ENCODE results near the gene MECR.
"Not testable (repeated sequence)": the region's sequence is repeated elsewhere in the genome, so short reads cannot be mapped to it uniquely, and the experiment has no call there.

The MECR gene

GRCh38 chr1:29230204-29230552 lies 556 bp downstream of the MECR start:
- no peak for DNase-seq (ENCODE audit: low read depth in 2 of 2)
- H3K4me3 ChIP-seq (replicated peaks in 1 of 2; ENCODE audit: low read depth in 2 of 2, low read length in 2 of 2): peak overlapping the region; percentile 75 to 78
- TF ChIP-seq, protein P1, sequence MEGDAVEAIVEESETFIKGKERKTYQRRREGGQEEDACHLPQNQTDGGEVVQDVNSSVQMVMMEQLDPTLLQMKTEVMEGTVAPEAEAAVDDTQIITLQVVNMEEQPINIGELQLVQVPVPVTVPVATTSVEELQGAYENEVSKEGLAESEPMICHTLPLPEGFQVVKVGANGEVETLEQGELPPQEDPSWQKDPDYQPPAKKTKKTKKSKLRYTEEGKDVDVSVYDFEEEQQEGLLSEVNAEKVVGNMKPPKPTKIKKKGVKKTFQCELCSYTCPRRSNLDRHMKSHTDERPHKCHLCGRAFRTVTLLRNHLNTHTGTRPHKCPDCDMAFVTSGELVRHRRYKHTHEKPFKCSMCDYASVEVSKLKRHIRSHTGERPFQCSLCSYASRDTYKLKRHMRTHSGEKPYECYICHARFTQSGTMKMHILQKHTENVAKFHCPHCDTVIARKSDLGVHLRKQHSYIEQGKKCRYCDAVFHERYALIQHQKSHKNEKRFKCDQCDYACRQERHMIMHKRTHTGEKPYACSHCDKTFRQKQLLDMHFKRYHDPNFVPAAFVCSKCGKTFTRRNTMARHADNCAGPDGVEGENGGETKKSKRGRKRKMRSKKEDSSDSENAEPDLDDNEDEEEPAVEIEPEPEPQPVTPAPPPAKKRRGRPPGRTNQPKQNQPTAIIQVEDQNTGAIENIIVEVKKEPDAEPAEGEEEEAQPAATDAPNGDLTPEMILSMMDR (IDR thresholded peaks at IDR 0.05; ENCODE audit: low read depth, low read length): no peak

DNA sequence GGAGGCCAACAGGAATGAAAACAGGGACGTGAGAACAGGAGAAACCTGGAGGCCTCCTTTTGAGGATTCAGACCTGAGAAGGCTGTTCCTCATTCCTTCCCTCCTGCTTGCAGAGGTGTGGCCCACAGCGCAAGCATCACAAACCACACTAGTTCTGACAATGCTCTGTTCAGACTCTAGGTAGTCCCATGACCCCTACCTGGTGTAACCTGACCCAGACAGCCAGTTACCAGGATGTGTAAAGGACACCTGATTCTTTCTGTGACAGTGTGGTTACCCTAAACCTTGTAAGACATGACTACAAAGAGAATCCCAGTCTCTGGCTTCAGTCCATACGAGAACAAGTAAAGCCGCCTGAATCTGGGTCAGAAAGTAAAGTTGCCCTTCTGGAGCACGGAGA lies 3.2 kb downstream of the MECR start:
- no peak for DNase-seq (ENCODE audit: low read depth in 2 of 2)
- no peak overlapping the region for H3K4me3 ChIP-seq (replicated peaks in 1 of 2; ENCODE audit: low read depth in 2 of 2, low read length in 2 of 2)
- TF ChIP-seq, protein P1 (IDR thresholded peaks at IDR 0.05; ENCODE audit: low read depth, low read length): no peak

DNA sequence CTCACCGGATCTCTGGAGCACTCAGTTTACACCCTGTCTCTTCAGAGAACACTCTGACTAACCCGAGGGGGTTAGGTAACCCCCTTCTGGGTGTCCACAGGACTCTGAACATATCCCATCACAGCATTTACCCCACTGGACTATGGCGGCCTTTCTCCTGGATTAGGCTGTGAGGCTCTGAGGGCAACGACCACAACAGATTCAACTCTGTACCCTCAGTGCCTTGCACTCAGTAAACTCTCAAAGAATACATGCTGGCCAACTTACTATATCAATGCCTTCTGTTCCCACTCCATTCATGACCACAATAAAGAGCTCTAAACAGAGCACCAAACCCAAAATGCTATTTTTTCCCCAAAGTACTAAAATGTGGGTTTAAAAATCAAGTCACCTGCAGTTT lies 5.4 kb downstream of the MECR start:
- H3K4me3 ChIP-seq (replicated peaks in 1 of 2; ENCODE audit: low read depth in 2 of 2, low read length in 2 of 2): no peak overlapping the region
- DNase-seq (ENCODE audit: low read depth in 2 of 2): no peak
- TF ChIP-seq, protein P1 (IDR thresholded peaks at IDR 0.05; ENCODE audit: low read depth, low read length): no peak

DNA sequence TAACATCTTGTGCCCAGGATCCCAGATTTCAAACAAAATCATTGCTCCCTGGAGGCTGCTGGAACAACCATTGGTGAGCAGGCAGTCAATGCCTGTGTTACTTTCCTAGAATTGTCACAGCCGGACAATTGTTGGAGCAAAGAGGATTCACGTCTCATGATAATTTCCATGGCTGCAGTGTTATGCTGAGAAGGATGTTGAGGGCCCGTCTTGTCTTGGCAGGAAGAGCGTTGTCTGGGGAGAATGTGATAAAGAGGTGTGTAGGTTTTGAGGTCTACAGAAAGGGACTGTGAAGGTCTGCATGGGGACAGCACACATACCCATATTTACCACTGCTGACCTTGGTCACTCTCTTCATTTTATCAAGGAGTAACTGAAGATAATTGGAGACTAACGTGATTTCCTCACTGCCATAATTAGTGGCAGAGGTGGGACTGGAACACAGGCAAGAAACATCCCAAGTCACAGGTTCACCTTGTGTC lies 6.3 kb downstream of the MECR start:
- TF ChIP-seq, protein P1 (IDR thresholded peaks at IDR 0.05; ENCODE audit: low read depth, low read length): no peak

GRCh38 chr1:29223521-29223920 lies 7.2 kb downstream of the MECR start:
- TF ChIP-seq, protein P1 (IDR thresholded peaks at IDR 0.05; ENCODE audit: low read depth, low read length): no peak
- H3K4me3 ChIP-seq (replicated peaks in 1 of 2; ENCODE audit: low read depth in 2 of 2, low read length in 2 of 2): no peak overlapping the region
- no peak for DNase-seq (ENCODE audit: low read depth in 2 of 2)

More for the DNA sequence above, 6.3 kb downstream of the MECR start:
- DNase-seq (ENCODE audit: low read depth in 2 of 2): no peak
- no peak overlapping the region for H3K4me3 ChIP-seq (replicated peaks in 1 of 2; ENCODE audit: low read depth in 2 of 2, low read length in 2 of 2)

GRCh38 chr1:29222686-29223085 lies 8.0 kb downstream of the MECR start:
- DNase-seq (ENCODE audit: low read depth in 2 of 2): no peak
- no peak overlapping the region for H3K4me3 ChIP-seq (replicated peaks in 1 of 2; ENCODE audit: low read depth in 2 of 2, low read length in 2 of 2)
- TF ChIP-seq, protein P1 (IDR thresholded peaks at IDR 0.05; ENCODE audit: low read depth, low read length): no peak

- H3K4me3 ChIP-seq (replicated peaks in 1 of 2; ENCODE audit: low read depth in 2 of 2, low read length in 2 of 2); DNase-seq (ENCODE audit: low read depth in 2 of 2): not testable (repeated sequence)
Measured at GRCh38 chr1:29222260-29222659, 8.5 kb downstream of the MECR start.

Measured in cardiac fibroblast (primary cell).